ENCODE results near the gene LRRC26.

LRRC26 gene

DNA sequence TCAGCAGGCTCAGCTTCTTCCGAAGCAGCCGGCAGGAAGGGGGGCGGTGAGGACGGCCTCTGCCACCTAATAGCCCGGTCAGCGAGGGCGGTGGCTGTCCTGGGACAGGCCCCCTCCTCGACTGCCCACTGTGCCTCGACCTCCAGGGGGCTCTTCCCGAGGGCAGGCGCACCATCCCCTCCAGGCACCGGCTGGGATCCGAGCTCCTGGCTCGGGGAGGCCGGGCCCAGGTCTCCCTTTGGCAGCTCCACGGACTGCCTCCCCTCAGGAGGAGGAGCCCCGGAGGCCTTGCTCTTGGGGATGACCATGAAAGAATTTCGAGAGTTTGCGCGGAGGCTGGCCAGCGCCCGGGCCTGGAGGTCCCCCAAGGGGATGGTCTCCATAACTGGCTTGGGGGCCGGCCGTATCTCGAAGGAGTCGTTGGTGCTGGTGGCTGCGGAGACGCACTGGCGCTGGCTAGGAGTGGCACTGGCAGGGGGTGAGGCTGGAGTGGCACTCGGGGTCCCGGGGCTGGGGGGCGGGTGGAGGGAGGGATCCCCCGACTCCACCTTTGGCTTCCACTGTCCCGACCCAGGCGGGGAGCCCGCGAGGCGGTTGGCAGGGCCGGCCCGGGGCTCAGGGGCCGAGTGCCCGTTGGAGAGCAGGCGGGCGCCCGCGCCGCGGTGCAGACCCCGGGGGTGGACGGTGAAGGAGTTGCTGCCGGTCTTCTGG, 29.7 kb upstream of the LRRC26 start:
- DNase-seq, result no peak

DNA sequence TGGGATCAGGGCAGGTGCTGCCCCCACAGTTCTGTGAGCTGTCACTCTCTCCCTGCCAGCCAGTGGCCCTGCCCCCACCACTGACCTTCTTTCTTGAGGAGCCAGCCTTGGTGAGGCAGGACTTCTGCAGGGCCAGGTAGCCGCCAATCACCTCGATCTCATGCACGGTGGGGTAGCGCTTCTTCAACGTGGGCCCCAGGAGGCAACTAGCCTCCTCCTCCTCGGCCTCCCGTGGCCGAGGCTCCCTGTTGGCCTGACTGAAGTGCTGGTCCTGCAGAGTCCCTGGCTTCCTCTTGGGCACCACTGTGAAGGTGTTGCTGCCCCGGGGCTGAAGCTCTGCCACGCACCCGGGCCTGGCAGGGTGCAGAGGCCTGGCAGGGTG, 29.0 kb upstream of the LRRC26 start:
- DNase-seq, result no peak

DNA sequence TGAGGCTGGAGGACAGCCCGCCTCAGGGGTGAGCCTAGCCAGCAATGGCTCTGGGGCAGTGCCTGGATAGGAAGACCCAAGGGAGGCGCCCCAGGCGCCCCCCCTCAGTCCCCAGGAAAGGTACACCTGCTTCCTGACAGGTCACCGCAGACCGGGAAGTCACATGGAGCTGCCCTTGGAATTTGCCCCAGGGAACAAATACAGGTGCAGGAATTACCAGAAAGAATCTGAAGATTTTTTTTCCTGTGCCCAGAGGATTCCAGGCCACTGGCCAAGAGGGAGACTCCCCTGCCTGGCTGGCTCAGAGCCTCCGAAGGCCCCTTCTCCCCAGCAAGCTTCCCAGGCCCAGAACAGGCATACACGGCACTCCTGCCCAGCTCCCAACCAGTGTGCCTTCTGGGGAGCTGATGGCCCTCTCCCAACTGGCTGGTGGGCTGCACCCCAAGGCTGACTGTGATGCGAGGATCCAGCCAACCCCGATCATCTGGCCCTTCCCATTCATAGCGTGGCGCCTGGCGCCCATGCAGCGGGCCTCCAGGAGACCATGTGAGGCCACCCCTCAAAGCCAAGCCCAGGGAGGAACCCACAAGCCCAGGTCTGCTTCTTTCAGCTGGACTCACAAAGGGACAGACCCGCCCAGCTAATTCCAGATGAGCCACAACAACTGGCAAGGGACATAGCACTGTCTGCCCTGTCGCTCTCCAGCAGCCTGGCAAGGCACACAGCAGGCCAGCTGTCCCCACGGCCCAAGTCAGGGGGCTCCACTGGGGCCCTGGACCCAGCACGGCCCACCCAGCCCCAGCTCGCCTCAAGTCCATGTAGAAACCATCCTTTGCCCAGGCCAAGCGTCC, 28.4 kb upstream of the LRRC26 start:
- DNase-seq, result no peak

DNA sequence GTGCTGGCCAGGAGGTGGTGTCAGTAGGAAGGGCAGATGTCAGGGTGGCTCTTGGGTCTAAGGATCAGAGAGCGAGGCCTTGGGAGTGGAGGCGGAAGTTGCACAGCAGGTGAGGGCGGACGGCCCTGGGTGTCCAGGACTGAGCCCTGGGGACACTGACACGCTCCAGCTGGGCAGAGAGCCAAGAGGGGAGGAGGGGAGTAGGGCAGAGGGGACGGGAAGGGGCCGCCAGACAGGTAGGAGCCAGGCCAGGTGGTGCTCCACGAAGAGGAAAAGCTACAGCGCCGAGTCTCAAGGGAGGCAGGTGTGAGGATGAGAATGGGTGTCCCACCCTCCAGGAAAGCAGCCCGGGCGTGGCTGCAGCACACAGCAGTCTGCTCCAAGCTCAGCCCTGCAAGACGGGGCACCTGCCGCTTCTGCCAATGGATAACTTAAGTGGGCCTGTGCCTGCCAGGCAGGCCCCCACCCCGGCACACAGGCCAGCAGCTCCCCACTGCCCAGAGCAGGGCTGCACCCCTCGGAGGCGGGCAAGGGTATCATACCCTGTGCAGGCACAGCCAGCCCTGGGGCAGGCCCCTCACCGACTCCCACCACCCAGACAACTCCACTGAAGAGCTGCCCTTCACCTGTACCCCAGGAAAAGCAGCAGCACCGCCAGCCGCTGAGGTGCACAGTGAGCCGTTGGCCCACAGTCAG, 25.8 kb upstream of the LRRC26 start:
- no peak for DNase-seq

DNA sequence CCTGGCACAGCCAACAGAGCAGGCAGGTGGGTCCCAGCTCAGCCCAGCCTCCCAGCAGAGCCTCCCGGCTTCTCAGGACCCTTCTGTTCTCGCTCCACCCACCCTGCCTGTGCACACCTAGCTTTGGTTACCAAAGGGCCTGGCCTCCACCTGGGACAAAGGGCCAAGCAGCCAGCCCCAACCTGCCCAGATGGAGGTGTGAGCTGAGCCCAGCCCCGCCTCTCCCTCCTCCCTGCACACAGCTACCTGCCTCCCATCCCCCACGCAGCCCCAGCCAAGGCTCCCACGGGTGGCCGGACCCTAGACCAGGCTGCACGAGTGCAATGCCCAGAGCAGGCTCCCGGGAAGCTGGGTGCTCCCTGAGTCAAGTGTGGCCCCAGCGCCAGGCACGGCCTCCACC, 25.1 kb upstream of the LRRC26 start:
- DNase-seq, result no peak

DNA sequence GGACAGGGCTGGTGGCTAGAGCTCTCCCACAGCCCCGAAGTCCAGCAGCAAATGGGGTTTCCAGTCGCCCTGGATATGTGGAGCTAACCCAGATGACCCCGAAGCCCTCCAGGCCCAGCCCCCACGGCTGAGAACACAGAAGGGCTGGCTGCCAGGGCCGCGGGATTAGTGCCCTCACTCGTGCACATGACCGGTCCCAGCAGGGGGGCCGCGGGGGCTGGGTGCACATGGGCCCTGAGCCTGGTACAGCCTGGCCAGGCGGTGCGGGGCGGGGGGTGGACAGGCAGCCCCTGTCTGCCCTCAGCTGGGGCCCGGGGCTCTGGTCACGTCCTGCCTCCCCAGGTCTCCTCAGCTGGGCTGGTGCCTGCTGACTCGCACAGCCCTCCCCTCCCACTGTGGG, 24.5 kb upstream of the LRRC26 start:
- DNase-seq, result no peak

DNA sequence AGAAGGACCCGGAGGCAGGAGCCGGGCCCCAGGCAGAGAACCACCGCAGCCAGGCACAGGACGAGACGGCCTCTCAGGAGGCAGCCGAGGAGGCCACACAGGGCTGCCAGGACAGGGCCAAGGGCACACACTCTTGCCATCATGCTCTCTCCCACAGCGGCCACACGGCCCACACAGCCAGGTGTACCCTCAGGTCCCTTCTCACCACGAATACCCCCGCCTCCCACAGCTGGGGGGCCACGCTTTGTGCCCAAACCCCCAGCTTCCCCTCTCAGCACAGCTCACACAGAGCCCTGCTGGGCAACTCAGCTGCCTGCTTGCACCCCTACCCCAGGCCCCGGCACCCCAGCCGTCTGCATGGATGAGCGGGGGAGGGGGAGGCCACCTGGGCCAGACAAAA, 23.9 kb upstream of the LRRC26 start:
- DNase-seq, result no peak

DNA sequence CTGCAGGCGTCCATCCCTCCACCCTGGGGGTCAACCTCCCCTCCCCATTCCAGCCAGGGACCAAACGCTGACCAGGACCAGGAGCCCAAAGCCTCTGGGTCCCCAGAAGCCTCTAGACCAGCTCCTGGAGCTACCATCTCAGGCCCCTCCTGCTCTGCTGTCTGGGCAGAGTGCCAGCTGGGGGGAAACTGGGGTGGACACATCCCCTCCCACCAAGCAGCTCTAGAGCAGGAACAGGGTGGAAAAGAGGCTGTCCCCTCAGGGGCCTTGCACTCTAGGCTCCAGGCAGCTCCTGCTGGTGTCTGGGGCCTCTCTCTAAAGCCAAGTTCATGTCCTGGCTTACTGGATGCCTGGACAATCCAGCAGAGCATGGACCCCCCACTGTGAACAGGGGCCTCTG, 23.0 kb upstream of the LRRC26 start:
- DNase-seq, result no peak

DNA sequence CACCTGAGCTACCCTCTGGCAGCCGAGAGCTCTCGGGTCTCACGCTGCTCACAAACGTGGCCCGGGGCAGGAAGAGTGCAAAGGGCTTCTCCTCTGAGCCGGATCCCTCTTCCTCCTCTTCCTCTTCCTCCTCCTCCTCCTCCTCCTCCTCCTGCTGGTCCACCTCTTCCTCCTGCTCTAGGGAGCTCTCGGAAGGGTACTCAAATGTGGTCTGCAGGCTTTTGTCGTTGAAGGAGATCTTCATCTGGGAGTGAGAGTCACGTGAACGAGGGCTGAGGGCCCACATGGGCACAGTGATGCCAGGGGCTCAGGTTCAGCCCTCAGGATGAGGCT, 22.6 kb upstream of the LRRC26 start:
- no peak for DNase-seq

DNA sequence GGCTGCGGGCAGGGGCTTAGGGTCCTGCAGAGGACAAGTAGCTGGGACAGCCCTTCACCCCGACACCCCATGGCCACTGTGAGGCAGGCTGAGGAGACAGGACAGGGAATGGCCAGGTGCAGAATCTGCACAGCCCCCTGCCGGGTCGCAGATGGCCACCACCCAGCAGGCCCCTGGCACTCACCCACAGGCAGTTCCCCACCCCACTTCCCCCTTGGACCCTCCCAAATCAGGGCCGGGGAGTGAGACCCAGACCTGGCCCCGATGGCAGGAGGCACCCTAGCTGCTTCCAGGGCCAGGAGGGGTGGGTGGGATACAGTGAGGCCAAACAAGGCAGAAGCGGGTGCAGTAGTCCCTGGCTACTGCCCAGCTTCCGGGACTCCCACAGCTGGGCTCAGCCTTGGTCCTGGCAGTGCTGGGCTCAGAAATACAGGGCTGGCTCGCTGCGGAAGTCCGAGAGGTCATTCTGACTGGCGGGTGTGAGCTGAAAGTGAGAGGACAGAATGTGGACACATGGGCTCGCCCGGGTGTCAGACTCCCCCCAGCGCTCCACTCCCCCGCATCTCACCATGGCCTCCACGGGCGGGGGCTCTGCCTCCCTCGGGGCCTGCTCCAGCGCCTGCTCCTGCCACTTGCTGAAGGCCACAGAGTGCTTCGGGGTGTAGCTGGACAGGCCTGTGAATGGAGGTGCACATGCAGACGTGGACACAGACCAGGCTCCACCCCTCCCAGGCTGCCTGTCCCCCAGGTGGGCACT, 22.0 kb upstream of the LRRC26 start:
- no peak for DNase-seq

DNA sequence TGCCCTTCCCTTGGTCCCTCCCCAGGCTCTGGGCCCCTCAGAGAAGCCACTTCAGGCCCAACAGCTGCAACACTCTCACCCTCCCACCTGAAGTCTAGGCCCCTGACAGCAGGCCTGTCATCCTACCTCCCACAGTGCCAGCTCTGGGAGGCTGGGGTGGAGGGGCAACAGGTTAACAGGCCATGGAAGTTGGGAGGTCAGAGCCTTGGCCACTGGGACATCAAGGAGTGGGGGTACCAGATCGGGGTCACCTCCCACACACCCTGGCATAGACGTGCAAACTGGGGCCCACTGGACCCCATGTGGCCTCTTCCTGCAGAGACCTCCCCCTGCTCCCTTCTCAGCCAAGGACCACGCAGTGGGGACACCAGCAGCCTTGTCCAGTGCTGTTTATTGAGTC, 21.4 kb upstream of the LRRC26 start:
- DNase-seq, result no peak

DNA sequence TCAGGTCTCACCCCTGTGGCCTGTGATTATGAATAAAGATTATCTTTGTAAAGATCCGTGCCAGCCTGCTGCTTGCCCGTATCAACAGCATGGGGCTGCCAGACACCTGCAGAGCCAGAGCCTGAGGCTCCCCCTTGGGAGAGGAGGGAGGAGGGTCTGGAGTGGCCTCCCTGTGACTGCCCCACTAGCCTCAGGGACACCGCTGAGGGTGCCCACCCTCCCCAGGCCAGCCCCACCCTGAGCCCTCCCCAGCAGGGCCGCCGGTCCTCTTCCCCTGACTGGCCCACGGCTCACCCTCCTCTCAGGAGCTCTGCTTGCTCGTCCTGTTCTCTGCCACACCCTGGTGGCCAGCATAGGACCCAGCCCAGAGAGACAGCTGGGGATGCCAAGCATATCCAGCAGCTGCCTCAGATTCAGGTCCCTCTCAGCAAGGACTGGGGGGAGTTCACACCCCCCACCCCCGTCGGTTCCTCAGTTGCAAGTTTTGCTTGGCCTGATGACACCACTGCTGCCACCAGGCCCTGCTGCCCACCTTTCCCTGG, 20.5 kb upstream of the LRRC26 start:
- DNase-seq, result no peak

DNA sequence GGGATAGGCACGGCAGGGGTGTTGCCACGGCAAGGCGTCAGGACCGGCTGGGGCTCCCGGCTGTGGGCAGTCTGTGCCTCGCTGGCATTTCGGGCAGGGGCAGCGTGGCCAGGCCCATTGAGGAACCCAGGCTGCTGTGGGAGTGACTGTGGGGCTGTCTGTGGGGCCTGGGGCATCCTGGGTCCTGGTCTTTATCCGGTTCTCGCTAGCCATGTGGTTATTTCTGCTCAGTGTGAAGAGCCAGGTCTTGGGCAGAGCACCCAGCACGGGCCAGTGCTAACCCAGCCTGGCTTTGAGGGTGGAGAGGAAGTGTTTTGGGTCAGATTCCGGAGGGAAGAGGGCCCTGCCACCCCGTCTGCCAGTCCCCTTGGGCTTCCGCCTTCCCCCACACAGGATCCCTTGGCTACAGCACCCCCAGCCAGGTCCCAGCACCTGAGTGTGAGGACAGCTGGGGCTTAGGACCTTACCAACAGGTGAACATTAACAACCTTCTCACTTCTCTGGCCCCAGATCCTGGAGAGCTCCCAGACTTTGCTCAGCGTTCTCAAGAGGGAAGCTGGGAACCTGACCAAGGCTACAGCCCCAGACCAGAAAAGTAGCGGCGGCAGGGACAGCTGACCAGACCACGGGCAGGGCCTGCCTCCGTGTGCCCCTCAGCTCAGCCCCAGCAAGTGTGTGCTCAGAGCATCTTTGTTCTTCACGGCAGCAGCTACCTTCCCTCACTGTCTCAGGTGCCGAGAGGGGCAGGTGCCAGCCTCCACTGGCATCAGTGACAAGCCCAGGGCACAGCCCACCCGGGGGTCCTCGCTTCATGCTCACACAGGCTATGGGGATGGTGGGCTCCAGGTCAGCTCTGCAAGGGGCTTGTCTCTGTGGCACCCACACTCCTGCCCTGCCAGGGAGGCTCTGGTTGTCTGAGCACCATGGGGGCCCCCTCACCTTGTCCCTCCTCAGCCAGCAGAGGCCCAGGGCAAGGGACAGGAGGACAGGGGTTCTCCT, 19.7 kb upstream of the LRRC26 start:
- DNase-seq, result no peak

DNA sequence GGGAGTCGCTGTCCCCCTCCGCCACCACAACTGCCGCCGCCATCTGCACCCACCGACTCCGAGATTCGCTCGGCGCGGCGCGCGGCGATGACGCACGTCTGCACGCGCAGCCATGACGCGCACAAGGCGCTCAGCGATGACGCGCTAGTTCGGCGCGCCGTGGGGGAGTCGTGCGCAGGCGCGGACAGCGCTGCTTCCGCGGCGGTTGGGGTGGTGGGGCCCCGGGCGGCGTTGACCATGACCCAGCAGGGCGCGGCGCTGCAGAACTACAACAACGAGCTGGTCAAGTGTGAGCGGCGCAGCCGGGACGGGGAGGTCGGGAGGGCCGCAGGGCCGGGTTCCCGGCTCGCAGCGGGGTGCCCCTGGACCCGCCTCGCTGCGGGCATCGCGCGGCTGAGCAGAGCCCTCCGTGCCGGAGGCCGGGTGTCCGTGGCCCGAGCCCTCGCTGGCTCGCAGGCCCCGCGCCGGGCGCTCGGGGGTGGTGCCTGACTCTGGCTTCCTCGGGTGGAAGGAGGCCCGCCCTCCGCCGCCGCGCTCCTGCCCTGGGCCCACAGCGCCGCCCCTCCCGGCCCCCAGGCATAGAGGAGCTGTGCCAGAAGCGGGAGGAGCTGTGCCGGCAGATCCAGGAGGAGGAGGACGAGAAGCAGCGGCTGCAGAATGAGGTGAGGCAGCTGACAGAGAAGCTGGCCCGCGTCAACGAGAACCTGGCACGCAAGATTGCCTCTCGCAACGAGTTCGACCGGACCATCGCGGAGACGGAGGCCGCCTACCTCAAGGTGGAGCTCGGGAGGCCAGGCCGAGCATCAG, 18.8 kb upstream of the LRRC26 start, which contains the start of the genes ANAPC2 and SSNA1:
Gene ANAPC2 (minus strand): TSS at position 71 of the 807 bp plus-strand sequence. CDS start 28 bp downstream, at position 43.
Gene SSNA1 (plus strand): TSS at position 187 of the 807 bp plus-strand sequence. CDS start 51 bp downstream, at position 238.
- DNase-seq, result peak; percentile 96

DNA sequence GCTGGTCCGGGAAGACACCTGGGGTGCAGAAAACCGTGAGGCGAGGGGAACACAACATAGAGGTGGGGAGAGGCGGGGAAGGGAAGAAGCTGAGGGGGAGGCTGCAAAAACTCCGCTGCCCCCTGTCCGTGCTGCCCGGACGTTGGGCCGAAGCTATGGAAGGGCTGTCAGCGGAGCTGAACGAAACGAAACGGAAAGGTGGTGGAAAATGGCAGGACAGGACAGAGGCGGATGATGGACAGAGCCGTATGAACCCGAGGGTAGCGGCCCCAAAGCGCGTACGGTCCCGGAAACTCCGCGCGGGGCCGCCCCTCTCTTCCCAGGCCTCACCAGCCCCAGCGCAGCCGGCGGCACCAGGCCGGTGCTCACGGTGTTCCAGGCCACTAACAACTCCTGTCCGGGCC, 18.2 kb upstream of the LRRC26 start:
- DNase-seq, result no peak

DNA sequence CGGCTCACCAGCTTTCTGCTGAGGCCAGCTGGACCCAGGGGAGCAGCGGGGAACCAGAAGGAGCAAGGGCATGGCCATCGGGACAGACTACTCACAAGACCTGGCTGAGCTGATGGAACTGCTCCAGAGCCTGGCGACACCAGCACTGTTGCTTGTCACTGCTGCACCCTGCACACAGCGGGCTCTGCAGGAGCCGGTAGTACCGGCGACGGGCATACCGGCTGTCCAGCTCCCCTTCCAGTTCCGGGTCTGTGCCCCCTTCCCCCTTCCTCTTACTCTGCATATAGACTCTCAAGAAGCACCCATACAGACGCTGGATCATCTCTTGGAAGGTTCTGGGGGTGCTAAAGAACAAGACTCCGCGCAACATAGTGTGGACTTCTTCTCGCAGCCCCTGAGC, 17.5 kb upstream of the LRRC26 start:
- DNase-seq, result no peak

DNA sequence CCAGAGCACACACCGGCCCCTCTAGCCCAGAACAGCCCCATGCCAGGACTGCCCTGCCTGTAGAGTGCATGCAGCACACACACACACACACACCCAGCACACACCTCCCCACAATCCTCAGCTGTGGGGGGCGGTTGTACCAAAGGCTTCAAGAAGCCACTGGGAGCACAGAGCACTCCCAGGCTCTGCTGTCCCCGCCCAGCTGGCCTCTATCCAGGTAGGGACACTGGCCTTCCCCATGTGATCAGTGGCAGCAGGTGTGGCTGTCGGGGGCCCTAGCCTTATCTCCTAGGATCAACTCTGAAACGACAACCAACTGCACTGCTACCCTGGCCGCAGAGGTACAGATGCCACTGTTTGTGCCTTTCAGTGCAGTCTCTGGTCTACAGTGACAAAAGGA, 16.5 kb upstream of the LRRC26 start:
- DNase-seq, result no peak

DNA sequence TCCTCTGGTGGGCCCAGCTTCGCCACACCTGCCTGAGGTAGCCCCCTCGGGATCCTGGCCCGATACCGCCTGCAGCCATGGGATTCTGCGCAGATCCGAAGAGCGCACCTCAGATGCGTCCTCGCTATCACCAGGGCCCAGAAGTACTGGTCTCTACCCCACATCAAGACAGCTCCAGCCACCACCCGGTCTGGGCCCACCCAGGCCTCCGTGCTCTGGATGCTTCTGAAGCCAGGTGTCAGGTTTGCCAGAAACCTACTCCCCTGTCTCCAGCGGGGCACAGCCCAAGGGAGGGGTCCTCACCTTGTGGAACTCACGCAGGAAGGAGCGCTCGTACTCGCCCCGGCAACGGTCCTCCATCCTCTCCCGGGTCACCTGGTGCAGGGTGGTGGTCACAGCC, 16.1 kb upstream of the LRRC26 start:
- no peak for DNase-seq

DNA sequence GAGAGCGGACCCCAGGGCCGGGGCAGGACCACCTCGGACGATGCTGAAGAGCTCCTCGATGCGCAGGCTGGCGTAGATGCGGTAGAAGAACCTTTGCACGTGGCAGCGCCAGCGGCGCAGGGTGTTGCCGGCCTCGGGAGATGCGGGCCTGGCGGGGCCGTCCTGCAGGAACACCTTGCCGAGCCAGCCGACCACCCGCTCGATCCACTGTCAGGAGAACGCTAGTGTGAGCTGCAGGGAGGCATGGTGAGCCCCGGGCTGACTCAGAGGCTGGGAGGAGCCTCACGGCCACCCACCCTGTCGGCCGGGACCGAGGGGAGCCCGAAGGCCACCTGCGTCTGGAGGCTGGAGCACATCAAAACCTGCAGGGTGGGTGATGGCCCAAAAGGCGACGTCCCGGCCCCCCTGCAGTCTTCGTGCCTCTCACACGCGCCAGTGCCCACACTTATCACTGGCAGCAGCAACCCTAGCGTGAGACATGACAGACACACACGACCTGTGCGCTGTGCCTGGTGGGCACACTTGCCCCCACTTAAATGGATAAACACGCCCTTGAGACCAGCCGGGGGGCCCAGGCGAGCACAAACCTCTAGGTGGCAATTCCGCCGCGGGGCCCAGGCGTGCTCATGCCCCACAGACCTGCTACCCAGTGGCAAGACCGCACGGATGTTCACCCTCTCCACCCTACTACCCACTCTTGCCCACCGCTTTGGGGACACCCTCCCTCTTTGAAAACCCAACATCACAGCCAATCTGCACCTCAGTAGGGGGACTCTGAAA, 15.2 kb upstream of the LRRC26 start:
- DNase-seq, result no peak
